M059J (cell line): ENCODE measurements around the gene CIBAR2. TPM values are rescaled to one million over a fixed set of nuclear protein-coding genes. Genes with fewer than 3 reads are reported as not detected.
A peak's percentile ranks its signal among the peaks of the same experiment; 100 is the strongest.
"Not testable (repeated sequence)": the region's sequence is repeated elsewhere in the genome, so short reads cannot be mapped to it uniquely, and the experiment has no call there.

Experiments used
- DNase-seq: peaks from one replicate; pipeline ENCODE4 v3.0.0-alpha.2; 2012; ENCODE audit warnings: low read depth
- total RNA-seq: library from RNA; depleted of rRNA; stranded (reverse); fragments of >200 nt; shearing (Covaris generic); gene quantifications from 2 replicates; pipeline ENCODE4 v1.2.3, GENCODE V29; 2014

Gene CIBAR2
- total RNA-seq, 1 experiment from 2014 or later: not detected

GRCh38 chr16:85128079-85128837, 16.0 kb upstream of the CIBAR2 start:
- no peak for DNase-seq

- no peak for DNase-seq
Measured at GRCh38 chr16:85127379-85127723, 15.1 kb upstream of the CIBAR2 start.

- peak; percentile 92 for DNase-seq
Measured at GRCh38 chr16:85126705-85127378, 14.6 kb upstream of the CIBAR2 start.

- DNase-seq: no peak
Measured at GRCh38 chr16:85126394-85126704, 14.1 kb upstream of the CIBAR2 start.

- DNase-seq: peak; percentile 47
Measured at GRCh38 chr16:85125570-85126393, 13.5 kb upstream of the CIBAR2 start.

- DNase-seq: peak; percentile 37
Measured at GRCh38 chr16:85124636-85125346, 12.5 kb upstream of the CIBAR2 start.

GRCh38 chr16:85123891-85124635, 11.8 kb upstream of the CIBAR2 start:
- DNase-seq: peak; percentile 98

GRCh38 chr16:85123441-85123840, 11.2 kb upstream of the CIBAR2 start:
- DNase-seq: not testable (repeated sequence)

- no peak for DNase-seq
Measured at GRCh38 chr16:85120006-85120340, 7.7 kb upstream of the CIBAR2 start.

GRCh38 chr16:85117418-85117817, 5.1 kb upstream of the CIBAR2 start:
- no peak for DNase-seq

- peak; percentile 81 for DNase-seq
Measured at GRCh38 chr16:85114909-85115567, 2.8 kb upstream of the CIBAR2 start.

GRCh38 chr16:85113913-85114312, 1.6 kb upstream of the CIBAR2 start:
- no peak for DNase-seq

- no peak for DNase-seq
Measured at GRCh38 chr16:85113168-85113733, 979 bp upstream of the CIBAR2 start.

GRCh38 chr16:85111184-85111583, 1.1 kb downstream of the CIBAR2 start:
- DNase-seq: no peak

GRCh38 chr16:85110105-85110504, 2.2 kb downstream of the CIBAR2 start:
- DNase-seq: no peak

GRCh38 chr16:85107532-85107931, 4.7 kb downstream of the CIBAR2 start:
- DNase-seq: no peak

- no peak for DNase-seq
Measured at GRCh38 chr16:85107083-85107482, 5.2 kb downstream of the CIBAR2 start.

- no peak for DNase-seq
Measured at GRCh38 chr16:85105475-85105874, 6.8 kb downstream of the CIBAR2 start.

GRCh38 chr16:85104821-85105391, 7.4 kb downstream of the CIBAR2 start:
- DNase-seq: peak; percentile 34

- no peak for DNase-seq
Measured at GRCh38 chr16:85104147-85104546, 8.1 kb downstream of the CIBAR2 start.
